ENCODE results near the gene TRAK2.
"Not testable (repeated sequence)": the region's sequence is repeated elsewhere in the genome, so short reads cannot be mapped to it uniquely, and the experiment has no call there.

Gene TRAK2

GRCh38 chr2:201450954-201451291 is 335 bp downstream of the TRAK2 start:
- DNase-seq, result no peak

GRCh38 chr2:201448701-201449100 is 2.6 kb downstream of the TRAK2 start:
- no peak for DNase-seq

GRCh38 chr2:201448061-201448460 is 3.2 kb downstream of the TRAK2 start:
- DNase-seq, result no peak

GRCh38 chr2:201447086-201447485 is 4.2 kb downstream of the TRAK2 start:
- no peak for DNase-seq

GRCh38 chr2:201444746-201445465 is 6.4 kb downstream of the TRAK2 start:
- no peak for DNase-seq

GRCh38 chr2:201441409-201441808 is 9.8 kb downstream of the TRAK2 start:
- no peak for DNase-seq

- no peak for DNase-seq
These were observed 11.1 kb downstream of the TRAK2 start for GRCh38 chr2:201440182-201440581.

- DNase-seq, result not testable (repeated sequence)
These were observed 11.8 kb downstream of the TRAK2 start for GRCh38 chr2:201439336-201439922.

- DNase-seq, result no peak
These were observed 15.1 kb downstream of the TRAK2 start for GRCh38 chr2:201436141-201436540.

- no peak for DNase-seq
These were observed 17.8 kb downstream of the TRAK2 start for GRCh38 chr2:201433394-201433995.

GRCh38 chr2:201432621-201433393 is 18.5 kb downstream of the TRAK2 start:
- DNase-seq, result no peak

GRCh38 chr2:201432038-201432620 is 19.1 kb downstream of the TRAK2 start:
- no peak for DNase-seq

GRCh38 chr2:201430839-201431238 is 20.4 kb downstream of the TRAK2 start:
- no peak for DNase-seq

- not testable (repeated sequence) for DNase-seq
These were observed 20.9 kb downstream of the TRAK2 start for GRCh38 chr2:201430322-201430721.

GRCh38 chr2:201429835-201430234 is 21.4 kb downstream of the TRAK2 start:
- not testable (repeated sequence) for DNase-seq

- DNase-seq, result not testable (repeated sequence)
These were observed 22.9 kb downstream of the TRAK2 start for GRCh38 chr2:201428366-201428765.

GRCh38 chr2:201425952-201426351 is 25.3 kb downstream of the TRAK2 start:
- DNase-seq, result no peak

GRCh38 chr2:201420442-201421113 is 30.7 kb downstream of the TRAK2 start:
- DNase-seq, result no peak

- DNase-seq, result no peak
These were observed 31.3 kb downstream of the TRAK2 start for GRCh38 chr2:201419986-201420385.

GRCh38 chr2:201419057-201419635 is 32.1 kb downstream of the TRAK2 start:
- no peak for DNase-seq

- no peak for DNase-seq
These were observed 36.1 kb downstream of the TRAK2 start for GRCh38 chr2:201415149-201415548.
